Endothelial cell of hepatic sinusoid (primary cell): Measurements from ENCODE around the gene NAA25.

Source experiments
- in situ Hi-C: cut with HindIII; loops from 2 replicates; pipeline ENCODE4 v1.10.0; 2017; ENCODE audit warnings: low sequenced_read_pairs

The NAA25 gene

DNA sequence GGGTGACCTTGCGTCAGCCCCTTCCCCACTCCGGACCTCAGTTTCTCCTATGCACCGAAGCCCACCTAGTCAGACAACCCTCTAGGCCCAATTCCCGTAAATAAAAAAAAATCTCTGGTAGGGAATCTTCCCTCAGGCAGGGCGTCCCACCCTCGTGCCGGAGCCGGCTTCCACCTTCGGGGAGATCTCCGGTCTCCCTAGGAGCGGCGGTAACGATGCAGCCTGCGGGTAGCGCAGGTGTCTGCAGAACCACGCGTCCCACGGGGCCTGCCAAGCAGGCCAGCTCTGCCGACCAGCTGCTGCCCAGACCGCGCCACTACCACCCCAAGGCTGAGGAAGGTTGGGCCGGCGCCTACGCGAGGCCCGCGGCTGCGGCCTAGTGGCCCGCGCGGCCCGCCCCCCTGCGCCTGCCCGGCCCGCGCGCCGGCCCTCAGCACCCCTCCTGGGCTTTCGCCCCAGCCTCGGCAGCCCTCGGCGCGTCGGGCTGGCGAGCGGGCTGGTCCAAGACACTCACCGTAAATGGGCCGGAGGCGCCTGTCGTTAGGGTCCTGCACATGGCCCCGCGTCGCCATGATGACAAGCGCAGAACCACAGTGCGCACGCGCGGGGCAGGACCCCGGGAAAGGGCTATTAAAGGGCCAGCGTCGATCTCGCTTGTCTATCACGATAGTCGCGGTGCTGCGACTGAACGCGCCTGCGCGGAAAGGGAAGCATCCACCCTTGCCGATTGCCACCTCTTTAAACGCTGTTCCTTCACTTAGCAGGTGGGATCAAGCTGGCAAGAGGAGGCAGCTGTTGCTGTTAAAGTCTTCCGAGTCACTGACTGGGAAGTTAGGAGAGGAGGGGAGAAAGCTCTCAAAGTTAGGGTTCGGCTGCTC lies at the start of gene NAA25:
NAA25 (minus strand) TSS at position 582 of the 878 bp plus-strand sequence; CDS start at position 572, 10 bp downstream.
- in situ Hi-C loops, result no loop called here

DNA sequence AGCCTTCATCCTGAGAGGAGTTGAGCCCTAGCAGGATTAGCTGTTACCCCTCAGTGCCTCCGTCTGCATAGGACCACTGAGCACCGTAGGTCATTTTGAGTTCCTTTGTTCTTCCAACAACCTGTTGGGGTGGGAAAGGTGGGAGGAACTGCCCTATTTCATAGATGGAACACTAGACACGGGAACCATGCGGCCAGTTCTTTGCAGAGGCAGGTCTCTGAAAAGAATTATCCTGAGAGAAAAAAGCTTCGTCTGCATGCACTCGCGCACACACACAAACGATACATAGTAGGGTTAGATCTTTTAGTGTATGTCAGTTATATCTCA lies 45.3 kb upstream of the NAA25 start:
- in situ Hi-C loops, result no loop called here

DNA sequence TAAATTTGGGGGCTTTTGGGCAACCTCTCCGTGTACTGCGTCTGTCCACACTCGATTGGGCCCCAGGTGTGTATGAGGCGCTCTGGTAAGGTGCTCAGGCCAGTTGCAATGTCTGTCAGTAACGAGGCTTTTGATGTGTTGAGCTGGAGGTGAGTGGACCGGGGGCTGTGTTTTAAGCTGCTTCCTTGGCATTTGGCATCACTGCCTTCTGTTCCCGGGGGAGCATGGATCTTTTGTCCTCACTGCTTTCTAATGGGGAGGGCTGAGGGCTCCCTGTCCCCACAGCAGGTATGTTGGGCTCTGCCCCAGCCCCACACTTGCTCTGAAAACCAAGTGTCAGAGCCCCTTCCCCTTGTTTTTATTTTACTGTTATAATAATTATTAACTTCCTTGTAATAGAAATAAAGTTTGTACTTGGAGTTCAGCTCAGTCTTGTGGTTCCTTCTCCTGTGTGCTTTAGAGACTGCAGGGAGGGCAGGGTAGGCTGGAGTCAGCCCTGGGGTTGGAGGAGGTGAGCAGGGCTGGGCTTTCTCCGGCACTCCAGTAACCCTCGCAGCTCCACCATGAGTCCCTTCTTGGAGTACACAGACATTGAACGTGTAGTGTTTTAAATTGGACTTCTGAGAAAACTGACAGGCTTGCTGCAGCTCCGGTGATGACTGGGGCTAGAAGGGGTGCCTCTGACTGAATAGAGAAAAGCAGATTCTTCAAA lies 44.8 kb upstream of the NAA25 start:
- in situ Hi-C loops, result no loop called here

DNA sequence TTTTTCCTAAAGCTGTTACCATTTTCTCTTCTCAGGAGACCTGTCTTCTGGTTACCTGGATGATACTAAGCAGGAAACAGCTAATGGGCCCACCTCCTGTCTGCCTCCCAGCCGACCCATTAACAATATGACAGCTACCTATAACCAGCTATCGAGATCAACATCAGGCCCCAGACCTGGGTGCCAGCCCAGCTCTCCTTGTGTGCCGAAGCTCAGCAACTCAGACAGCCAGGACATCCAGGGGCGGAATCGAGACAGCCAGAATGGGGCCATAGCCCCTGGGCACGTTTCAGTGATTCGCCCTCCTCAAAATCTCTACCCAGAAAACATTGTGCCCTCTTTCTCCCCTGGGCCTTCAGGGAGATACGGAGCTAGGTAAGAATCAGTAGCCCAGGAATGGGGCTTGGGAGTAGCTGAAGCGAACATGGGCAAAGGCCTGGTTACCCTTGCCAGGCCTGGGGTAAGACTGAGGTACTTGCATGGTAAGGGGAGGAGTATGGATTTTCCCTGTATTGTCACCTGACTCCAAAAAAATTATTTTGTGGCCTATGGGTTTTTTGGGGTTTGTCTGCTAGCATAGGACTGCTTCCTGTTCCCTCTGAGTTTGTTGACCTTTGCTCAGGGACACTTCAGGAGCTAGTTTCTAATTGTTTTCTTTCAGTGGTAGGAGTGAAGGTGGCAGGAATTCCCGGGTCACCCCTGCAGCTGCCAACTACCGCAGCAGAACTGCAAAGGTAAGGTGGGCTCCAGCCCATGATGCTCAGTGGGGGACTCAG lies 43.4 kb upstream of the NAA25 start:
- in situ Hi-C loops, result no loop called here

DNA sequence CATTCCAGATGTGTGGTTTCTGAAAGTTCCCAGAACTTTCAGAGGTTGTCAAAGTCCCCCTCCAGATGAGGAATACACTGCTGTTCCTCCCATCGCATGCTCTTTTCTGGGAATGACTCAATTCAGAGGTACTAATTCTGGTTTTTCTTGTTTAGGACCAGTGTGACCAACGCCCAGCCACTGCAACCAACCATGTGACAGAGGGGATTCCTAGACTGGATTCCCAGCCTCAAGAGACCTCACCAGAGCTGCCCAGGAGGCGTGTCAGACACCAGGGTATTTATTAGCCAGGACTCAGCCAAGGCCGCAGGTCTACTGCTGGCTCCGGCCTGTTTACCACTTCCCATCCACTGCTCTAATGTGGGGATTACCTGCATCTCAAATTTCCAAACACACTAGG lies 41.0 kb upstream of the NAA25 start:
- in situ Hi-C loops, result no loop called here

DNA sequence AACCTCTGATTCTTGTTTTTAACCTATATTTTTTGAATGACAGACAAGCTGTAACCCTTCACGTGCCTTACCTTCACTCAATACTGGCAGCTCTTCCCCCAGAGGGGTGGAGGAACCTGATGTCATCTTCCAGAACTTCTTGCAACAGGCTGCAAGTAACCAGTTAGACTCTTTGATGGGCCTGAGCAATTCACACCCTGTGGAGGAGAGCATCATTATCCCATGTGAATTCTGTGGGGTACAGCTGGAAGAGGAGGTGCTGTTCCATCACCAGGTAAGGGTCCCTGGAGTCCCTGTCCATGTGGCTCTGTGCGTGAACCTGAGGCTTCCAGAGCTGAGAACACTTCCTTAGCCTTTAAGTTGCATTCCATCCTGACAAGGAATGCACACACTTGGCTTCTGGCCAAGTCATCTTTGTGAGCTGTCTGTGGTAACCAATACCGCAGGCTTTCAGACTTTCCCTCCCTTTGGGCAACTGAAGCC lies 39.5 kb upstream of the NAA25 start:
- in situ Hi-C loops, result no loop called here

DNA sequence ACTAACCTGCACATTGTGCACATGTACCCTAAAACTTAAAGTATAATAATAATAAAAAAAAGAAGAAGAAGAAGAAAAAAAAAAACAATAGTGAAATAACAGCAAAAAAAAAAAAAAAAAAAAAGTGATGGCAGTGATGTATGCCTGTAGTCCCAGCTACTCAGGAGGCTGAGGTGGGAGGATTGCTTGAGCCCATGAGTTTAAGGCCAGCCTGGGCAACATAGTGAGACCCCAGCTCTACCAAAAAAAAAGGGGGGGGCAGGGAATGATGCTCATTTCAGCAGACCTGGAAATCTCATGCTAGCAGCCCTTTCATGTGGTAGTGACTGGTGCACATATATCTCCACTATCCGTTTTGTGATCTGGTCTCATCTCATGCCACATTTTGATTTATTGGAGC lies 37.5 kb upstream of the NAA25 start:
- in situ Hi-C loops, result no loop called here

DNA sequence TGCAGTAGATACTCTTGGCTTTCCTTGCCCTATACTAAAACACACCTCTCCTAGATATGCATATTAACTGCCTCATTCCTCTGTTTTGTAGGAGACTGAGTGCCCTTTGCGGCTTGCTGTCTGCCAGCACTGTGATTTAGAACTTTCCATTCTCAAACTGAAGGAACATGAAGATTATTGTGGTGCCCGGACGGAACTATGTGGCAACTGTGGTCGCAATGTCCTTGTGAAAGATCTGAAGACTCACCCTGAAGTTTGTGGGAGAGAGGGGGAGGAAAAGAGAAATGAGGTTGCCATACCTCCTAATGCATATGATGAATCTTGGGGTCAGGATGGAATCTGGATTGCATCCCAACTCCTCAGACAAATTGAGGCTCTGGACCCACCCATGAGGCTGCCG lies 32.1 kb upstream of the NAA25 start:
- in situ Hi-C loops, result loop anchor here (5.0 kb wide), 1 partner anchor 47 kb away; no protein-coding TSS in a partner anchor

DNA sequence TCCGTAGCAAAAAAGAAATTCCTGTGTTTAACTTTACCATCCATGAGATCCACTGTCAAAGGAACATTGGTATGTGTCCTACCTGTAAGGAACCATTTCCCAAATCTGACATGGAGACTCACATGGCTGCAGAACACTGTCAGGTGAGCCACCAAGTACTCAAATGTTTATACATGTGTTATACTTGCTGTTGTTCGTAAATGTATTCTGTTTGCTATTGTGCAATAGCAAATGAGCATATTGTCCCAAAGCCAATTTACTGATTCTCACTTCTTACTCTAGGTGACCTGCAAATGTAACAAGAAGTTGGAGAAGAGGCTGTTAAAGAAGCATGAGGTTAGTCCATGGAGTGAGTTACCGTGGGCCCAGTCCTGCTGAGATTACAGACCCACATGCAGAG lies 26.1 kb upstream of the NAA25 start:
- in situ Hi-C loops, result no loop called here

DNA sequence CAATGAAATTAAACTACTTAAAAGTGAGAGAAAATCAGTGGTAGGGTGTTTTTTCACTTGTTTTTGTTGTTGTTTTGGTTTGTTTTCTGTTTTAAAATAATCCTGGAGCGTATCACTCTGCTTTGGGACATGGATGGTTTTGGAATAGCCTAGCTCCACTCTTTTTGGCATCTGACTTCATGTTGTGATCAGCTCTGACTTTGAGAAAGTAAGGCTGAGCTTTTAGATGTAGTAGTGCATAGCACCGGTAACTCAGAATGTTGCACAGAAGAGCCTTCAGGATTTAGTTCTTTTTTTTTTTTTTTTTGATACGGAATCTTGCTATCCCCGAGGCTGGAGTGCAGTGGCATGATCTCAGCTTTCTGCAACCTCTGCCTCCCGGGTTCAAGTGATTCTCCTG lies 24.8 kb upstream of the NAA25 start:
- in situ Hi-C loops, result no loop called here

DNA sequence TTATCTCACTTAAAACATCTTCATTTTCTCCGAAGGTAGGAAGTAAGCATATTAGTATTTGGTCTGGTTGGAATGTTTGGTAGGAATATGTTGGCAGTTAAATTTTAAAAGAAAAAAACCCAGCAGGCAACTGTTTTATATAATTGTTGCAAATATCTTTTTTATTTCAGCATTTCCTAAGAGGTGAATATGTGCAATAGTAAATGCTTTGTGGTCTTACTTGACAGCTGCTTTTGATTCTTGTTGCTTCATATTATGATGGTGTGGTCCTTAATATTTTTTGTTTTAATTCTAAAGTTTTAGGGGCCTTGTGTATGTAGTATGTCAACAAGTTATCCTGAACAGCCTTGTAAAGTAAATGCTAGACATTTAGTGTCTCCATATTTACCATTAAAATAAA lies 23.1 kb upstream of the NAA25 start:
- in situ Hi-C loops, result no loop called here

DNA sequence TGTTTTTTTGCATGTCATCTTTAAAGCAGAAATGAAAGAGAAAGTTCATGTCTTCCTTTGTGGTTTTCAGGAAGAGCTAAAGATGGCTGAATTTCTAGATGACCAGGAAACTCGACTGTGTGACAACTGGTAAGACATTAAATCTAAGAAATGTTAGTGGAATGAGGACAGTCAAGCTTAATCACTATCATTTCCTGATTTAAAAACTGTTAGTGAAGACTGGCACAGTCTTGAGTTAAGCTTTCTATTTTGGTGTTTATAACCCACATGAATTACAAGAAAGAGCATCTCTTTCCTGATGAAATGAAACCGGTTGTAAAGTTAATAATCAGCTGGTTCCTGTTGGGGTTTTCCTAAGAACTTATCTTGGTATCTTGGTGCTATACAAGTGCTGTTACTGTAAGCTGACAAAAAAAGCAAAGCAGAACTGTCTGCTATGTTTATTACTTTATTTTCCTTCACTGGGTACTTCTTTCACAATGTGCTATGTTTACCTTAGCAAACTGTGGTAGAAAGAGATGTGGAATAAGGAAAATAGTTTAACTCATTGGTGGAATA lies 21.9 kb upstream of the NAA25 start:
- in situ Hi-C loops, result no loop called here

DNA sequence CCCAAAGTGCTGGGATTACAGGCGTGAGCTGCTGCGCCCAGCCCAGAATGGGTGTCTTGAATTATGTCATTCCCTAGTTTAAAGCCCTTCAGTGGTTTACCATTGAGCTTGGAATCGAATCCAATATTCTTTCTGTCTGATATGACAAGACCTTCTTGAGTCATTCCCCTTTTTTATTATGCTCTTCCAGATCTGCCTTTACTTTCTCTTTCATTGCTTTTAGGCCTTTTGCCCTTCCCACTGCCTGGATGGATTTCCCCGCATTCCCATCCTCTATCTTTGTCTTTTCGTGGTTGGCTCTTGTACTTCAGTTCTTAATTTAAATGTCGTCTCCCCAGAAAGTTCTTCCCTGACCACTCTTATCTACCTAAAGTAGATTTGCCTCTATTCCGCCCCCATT lies 18.3 kb upstream of the NAA25 start:
- in situ Hi-C loops, result no loop called here

DNA sequence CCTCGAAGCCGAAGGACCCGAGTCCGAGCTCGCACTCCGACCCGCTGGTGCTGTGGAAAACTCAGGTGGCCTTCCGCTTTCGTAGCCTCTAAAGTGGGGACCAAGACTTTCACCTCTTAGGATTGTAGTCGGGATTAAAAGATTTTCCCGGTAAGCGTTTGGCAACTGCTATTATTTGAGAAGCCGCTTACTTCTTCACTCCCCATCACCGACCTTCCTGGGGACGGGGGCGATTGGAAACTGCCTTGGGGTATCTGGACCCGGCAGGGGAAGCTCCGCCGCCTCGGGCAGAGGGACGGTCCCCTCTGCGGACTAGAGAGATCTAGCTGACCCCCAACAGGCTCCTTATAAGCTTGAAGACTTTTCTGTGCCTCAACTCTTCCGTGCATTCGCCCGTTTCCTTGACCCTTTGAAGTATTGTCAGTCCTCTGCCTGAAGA lies 17.4 kb upstream of the NAA25 start:
- in situ Hi-C loops, result no loop called here

DNA sequence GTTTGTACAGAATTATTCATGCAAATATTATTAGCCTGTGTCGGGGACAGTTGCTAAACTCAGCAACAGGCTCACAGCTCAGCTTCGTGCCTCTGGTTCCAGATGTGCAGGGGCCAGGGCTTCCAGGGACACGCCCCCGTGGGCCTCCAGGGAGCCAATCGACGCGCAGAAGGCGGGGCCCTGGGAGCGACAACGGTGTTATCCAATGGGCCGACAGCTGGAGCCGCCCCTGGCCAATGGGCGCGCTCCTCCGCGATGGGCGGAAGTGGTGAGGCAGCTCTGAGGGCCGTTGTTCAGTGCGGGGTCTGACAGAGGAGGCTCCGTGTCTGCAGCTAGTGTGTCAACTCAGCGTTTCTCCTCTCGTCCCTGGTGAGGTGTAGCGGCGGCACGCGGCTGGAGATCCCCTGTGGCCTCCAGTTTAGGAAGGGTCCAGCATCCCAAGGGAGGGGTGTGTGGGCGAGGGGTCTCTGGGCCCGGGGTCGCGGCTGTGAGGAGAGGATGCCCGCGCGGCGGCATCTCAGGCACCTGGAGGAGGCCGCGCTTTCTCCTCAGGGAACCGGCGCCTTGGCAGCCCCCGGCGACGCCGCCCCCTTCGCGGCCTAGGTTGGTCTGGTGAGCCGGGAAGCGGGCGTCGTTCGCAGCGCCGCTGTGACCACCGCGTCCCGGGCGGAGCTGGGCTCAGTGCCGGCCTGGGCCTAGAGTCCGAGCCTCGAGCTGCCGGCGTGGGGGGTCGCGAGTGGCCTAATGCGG lies 16.8 kb upstream of the NAA25 start, which contains the start of gene TRAFD1:
TRAFD1 (plus strand) TSS at position 311 of the 750 bp plus-strand sequence. CDS start 4,963 bp downstream, outside the sequence.
- in situ Hi-C loops, result no loop called here

DNA sequence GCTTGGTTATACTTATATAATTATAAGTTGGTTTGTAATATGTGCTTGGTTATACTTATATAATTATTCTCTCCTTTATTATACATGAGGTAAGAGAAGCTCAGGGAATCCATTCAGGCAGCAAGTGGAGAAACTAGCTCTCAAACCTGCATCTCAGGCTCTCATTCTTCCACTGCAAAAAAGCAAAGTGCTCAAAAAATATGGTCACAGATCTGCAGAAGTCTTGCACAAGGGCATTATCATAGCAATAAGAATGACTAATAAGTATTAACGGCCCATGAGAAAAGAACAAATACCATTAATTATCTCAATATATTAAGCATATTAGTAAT lies 16.3 kb upstream of the NAA25 start:
- in situ Hi-C loops, result no loop called here

DNA sequence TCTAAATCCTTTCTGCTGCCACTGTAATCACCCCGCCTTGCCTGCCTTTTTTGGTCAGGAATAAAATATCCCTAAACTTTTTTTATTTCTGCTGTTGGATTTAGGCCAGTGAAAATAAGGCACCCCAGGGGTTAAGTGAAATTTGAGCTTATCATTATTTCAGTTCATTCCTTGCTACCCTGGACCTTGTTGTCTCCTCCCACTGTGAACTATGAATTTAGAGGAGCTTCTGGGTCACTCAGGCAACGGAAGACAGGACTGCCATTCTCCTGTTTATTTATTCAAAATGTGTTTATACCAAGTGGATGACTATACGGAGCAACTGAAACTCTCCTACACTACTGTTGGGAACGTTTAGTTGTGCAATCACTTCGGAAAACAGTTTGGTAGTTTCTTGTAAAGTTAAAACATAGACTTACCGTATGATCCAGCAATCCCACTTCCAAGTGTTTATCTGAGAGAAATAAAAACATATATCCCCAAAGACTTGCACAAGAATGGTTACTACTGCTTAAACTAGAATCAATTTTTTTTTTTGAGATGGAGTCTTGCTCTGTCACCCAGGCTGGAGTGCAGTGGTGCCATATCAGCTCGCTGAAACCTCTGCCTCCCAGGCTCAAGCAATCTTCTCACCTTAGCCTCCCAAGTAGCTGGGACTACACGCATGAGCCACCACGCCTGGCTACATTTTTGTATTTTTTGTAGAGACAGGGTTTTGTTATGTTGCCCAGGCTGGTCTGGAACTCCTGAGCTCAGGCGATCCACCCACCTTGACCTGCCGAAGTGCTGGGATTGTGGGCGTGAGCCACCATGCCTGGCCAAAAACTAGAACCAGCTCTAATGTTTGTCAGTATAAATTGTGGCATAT lies 14.5 kb upstream of the NAA25 start:
- in situ Hi-C loops, result no loop called here

DNA sequence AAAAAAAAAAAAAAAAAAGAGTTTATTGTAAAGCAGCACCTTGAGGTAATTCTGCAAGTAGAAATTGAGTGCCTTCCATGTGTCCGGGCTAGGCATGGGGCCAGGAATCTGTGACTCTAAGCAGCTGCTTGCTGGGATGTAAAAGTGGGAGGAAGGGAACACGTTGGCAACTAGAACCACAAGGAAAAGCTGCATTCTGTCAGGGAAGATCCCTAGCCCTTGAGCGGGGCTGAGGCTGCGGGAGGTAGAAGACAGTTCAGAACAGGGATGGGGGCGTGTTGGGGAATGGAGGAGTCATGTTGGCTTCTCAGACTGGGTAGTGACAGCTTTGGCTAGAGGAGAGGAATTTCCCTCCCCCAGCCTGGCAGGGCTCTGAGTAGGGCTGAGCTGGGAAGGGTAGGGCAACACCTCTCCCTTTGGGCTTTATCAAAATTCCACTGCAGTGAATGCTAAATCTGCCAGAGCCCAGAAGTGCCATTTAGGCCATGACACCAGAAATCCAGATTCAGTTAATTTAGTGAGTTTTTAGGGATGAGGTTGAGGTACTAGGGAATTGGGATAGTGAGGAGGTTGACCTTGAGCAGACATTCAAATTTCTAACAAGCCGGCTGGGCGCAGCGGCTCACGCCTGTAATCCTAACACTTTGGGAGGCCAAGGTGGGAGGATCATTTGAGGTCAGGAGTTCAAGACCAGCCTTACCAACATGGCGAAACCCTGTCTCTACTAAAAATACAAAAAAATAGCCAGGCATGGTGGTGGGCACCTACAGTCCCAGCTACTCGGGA lies 13.4 kb upstream of the NAA25 start:
- in situ Hi-C loops, result no loop called here

DNA sequence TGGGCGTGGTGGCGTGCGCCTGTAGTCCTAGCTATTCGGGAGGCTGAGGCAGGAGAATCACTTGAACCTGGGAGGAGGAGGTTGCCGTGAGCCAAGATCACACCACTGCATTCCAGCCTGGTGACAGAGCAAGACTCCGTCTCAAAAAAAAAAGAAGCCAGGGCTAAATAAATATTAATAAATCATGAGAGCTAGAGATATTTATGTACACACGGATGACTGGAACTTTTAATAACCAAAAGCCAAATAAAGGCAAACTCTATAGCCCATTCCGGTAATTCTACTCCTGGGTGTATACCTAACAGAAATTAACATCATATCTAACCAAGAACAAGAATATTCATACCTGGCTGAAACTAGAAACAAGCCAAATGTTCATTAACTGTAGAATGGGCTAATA lies 9.1 kb upstream of the NAA25 start:
- in situ Hi-C loops, result no loop called here
